ENCODE measurements around the gene WNT16. TPM values are rescaled to one million over a fixed set of nuclear protein-coding genes. Genes with fewer than 3 reads are reported as not detected.

The WNT16 gene
- total RNA-seq (not detected), polyA plus RNA-seq (not detected)

GRCh38 chr7:121328508-121329190 lies at the start of gene WNT16:
Gene WNT16, plus strand, starts transcription at chr7:121329000. Its CDS starts 293 bp downstream, at chr7:121329293.
- DNase-seq, result no peak
- peak within 1 kb of the TSS in 1 of 7 donors; percentile 35 for H3K27ac Mint-ChIP-seq
- H3K4me3 Mint-ChIP-seq, result peak within 1 kb of the TSS in 5 of 8 donors; percentile 33 to 67 (median 57)
- H3K27ac ChIP-seq (ENCODE audit: low read depth, low read length), result no peak within 1 kb of the TSS
- no peak within 1 kb of the TSS for H3K4me3 ChIP-seq (ENCODE audit: low read length in 2 of 2)
- CTCF ChIA-PET (ENCODE audit: partially characterized antibody), result no interaction called here
- no peaks in the 10 kb centered on the region for H3K36me3 Mint-ChIP-seq
- H3K4me1 ChIP-seq (ENCODE audit: insufficient read depth, low read length), result peaks cover 16% of the 10 kb centered on the region
- no peaks in the 10 kb centered on the region for H3K36me3 ChIP-seq (ENCODE audit: insufficient read depth, low read length)
- H3K4me1 Mint-ChIP-seq, result peaks cover 3 to 25% (median 15%) of the 10 kb centered on the region in 4 donors
- intact Hi-C loops (cut with micrococcal nuclease), result no loop called here
- POLR2A ChIA-PET (ENCODE audit: partially characterized antibody), result no interaction called here
- no peaks in the 10 kb centered on the region for H3K9me3 Mint-ChIP-seq
- H3K9me3 ChIP-seq (ENCODE audit: control insufficient read depth in 1 of 2, low read length in 2 of 2), result no peaks in the 10 kb centered on the region
- peaks cover 35 to 38% of the 10 kb centered on the region in 2 donors for H3K27me3 Mint-ChIP-seq
- peaks cover 3% of the 10 kb centered on the region for H3K27me3 ChIP-seq (ENCODE audit: insufficient read depth, low read length)

- Mint-ChIP-seq H3K27me3 (peaks cover 5 to 10% of the 10 kb centered on the region in 2 donors), H3K9me3 (peaks cover 0 to 4% (median 0%) of the 10 kb centered on the region in 8 donors), H3K4me1 (no peaks in the 10 kb centered on the region), H3K36me3 (no peaks in the 10 kb centered on the region), H3K27ac (no peak overlapping the region), H3K4me3 (no peak overlapping the region)
- DNase-seq, result no peak
- intact Hi-C loops (cut with micrococcal nuclease), result no loop called here
- no peak overlapping the region for H3K4me3 ChIP-seq (ENCODE audit: low read length in 2 of 2)
- no peaks in the 10 kb centered on the region for H3K36me3 ChIP-seq (ENCODE audit: insufficient read depth, low read length)
- ChIA-PET CTCF (ENCODE audit: partially characterized antibody) (no interaction called here), POLR2A (ENCODE audit: partially characterized antibody) (no interaction called here)
- no peaks in the 10 kb centered on the region for H3K4me1 ChIP-seq (ENCODE audit: insufficient read depth, low read length)
- no peak overlapping the region for H3K27ac ChIP-seq (ENCODE audit: low read depth, low read length)
- no peaks in the 10 kb centered on the region for H3K27me3 ChIP-seq (ENCODE audit: insufficient read depth, low read length)
- H3K9me3 ChIP-seq (ENCODE audit: control insufficient read depth in 1 of 2, low read length in 2 of 2), result no peaks in the 10 kb centered on the region
Observed at GRCh38 chr7:121279060-121279620, 49.7 kb upstream of the WNT16 start.

GRCh38 chr7:121279822-121280221 lies 49.0 kb upstream of the WNT16 start:
- Mint-ChIP-seq H3K27ac (no peak overlapping the region), H3K36me3 (no peaks in the 10 kb centered on the region), H3K4me1 (no peaks in the 10 kb centered on the region), H3K27me3 (peaks cover 5 to 9% of the 10 kb centered on the region in 2 donors), H3K4me3 (no peak overlapping the region), H3K9me3 (peaks cover 0 to 4% (median 0%) of the 10 kb centered on the region in 8 donors)
- no peaks in the 10 kb centered on the region for H3K36me3 ChIP-seq (ENCODE audit: insufficient read depth, low read length)
- no peak overlapping the region for H3K27ac ChIP-seq (ENCODE audit: low read depth, low read length)
- ChIA-PET CTCF (ENCODE audit: partially characterized antibody) (no interaction called here), POLR2A (ENCODE audit: partially characterized antibody) (no interaction called here)
- DNase-seq, result no peak
- intact Hi-C loops (cut with micrococcal nuclease), result no loop called here
- H3K4me1 ChIP-seq (ENCODE audit: insufficient read depth, low read length), result no peaks in the 10 kb centered on the region
- H3K9me3 ChIP-seq (ENCODE audit: control insufficient read depth in 1 of 2, low read length in 2 of 2), result no peaks in the 10 kb centered on the region
- no peak overlapping the region for H3K4me3 ChIP-seq (ENCODE audit: low read length in 2 of 2)
- no peaks in the 10 kb centered on the region for H3K27me3 ChIP-seq (ENCODE audit: insufficient read depth, low read length)

- Histone ChIP-seq H3K9me3 (ENCODE audit: control insufficient read depth in 1 of 2, low read length in 2 of 2) (no peaks in the 10 kb centered on the region), H3K36me3 (ENCODE audit: insufficient read depth, low read length) (no peaks in the 10 kb centered on the region), H3K27ac (ENCODE audit: low read depth, low read length) (no peak overlapping the region), H3K27me3 (ENCODE audit: insufficient read depth, low read length) (no peaks in the 10 kb centered on the region), H3K4me1 (ENCODE audit: insufficient read depth, low read length) (no peaks in the 10 kb centered on the region), H3K4me3 (ENCODE audit: low read length in 2 of 2) (no peak overlapping the region)
- Mint-ChIP-seq H3K4me3 (no peak overlapping the region), H3K27me3 (peaks cover 5 to 9% of the 10 kb centered on the region in 2 donors), H3K36me3 (no peaks in the 10 kb centered on the region), H3K27ac (no peak overlapping the region), H3K9me3 (peaks cover 0 to 10% (median 4%) of the 10 kb centered on the region in 8 donors), H3K4me1 (no peaks in the 10 kb centered on the region)
- POLR2A ChIA-PET (ENCODE audit: partially characterized antibody), result no interaction called here
- CTCF ChIA-PET (ENCODE audit: partially characterized antibody), result no interaction called here
- intact Hi-C loops (cut with micrococcal nuclease), result no loop called here
- no peak for DNase-seq
Observed at GRCh38 chr7:121280656-121281055, 48.1 kb upstream of the WNT16 start.

GRCh38 chr7:121282129-121282528 lies 46.7 kb upstream of the WNT16 start:
- no peaks in the 10 kb centered on the region for H3K4me1 ChIP-seq (ENCODE audit: insufficient read depth, low read length)
- H3K9me3 ChIP-seq (ENCODE audit: control insufficient read depth in 1 of 2, low read length in 2 of 2), result no peaks in the 10 kb centered on the region
- DNase-seq, result no peak
- Mint-ChIP-seq H3K4me3 (no peak overlapping the region), H3K36me3 (no peaks in the 10 kb centered on the region), H3K9me3 (peaks cover 0 to 11% (median 3%) of the 10 kb centered on the region in 8 donors), H3K4me1 (no peaks in the 10 kb centered on the region), H3K27me3 (peaks cover 4% of the 10 kb centered on the region in 2 donors), H3K27ac (no peak overlapping the region)
- H3K4me3 ChIP-seq (ENCODE audit: low read length in 2 of 2), result no peak overlapping the region
- H3K36me3 ChIP-seq (ENCODE audit: insufficient read depth, low read length), result no peaks in the 10 kb centered on the region
- no peaks in the 10 kb centered on the region for H3K27me3 ChIP-seq (ENCODE audit: insufficient read depth, low read length)
- intact Hi-C loops (cut with micrococcal nuclease), result no loop called here
- ChIA-PET POLR2A (ENCODE audit: partially characterized antibody) (no interaction called here), CTCF (ENCODE audit: partially characterized antibody) (no interaction called here)
- H3K27ac ChIP-seq (ENCODE audit: low read depth, low read length), result no peak overlapping the region

- intact Hi-C loops (cut with micrococcal nuclease), result no loop called here
- no peak for DNase-seq
- H3K27ac ChIP-seq (ENCODE audit: low read depth, low read length), result no peak overlapping the region
- H3K27me3 Mint-ChIP-seq, result no peaks in the 10 kb centered on the region
- no peak overlapping the region for H3K27ac Mint-ChIP-seq
- H3K4me1 Mint-ChIP-seq, result no peaks in the 10 kb centered on the region
- H3K4me1 ChIP-seq (ENCODE audit: insufficient read depth, low read length), result no peaks in the 10 kb centered on the region
- H3K36me3 ChIP-seq (ENCODE audit: insufficient read depth, low read length), result no peaks in the 10 kb centered on the region
- H3K27me3 ChIP-seq (ENCODE audit: insufficient read depth, low read length), result no peaks in the 10 kb centered on the region
- POLR2A ChIA-PET (ENCODE audit: partially characterized antibody), result no interaction called here
- H3K36me3 Mint-ChIP-seq, result no peaks in the 10 kb centered on the region
- no peak overlapping the region for H3K4me3 Mint-ChIP-seq
- no peak overlapping the region for H3K4me3 ChIP-seq (ENCODE audit: low read length in 2 of 2)
- H3K9me3 ChIP-seq (ENCODE audit: control insufficient read depth in 1 of 2, low read length in 2 of 2), result no peaks in the 10 kb centered on the region
- peaks cover 0 to 13% (median 5%) of the 10 kb centered on the region in 8 donors for H3K9me3 Mint-ChIP-seq
- CTCF ChIA-PET (ENCODE audit: partially characterized antibody), result no interaction called here
Observed at GRCh38 chr7:121285066-121285667, 43.6 kb upstream of the WNT16 start.

- H3K4me1 Mint-ChIP-seq, result no peaks in the 10 kb centered on the region
- ChIA-PET CTCF (ENCODE audit: partially characterized antibody) (no interaction called here), POLR2A (ENCODE audit: partially characterized antibody) (no interaction called here)
- no peak overlapping the region for H3K27ac Mint-ChIP-seq
- Histone ChIP-seq H3K9me3 (ENCODE audit: control insufficient read depth in 1 of 2, low read length in 2 of 2) (no peaks in the 10 kb centered on the region), H3K4me1 (ENCODE audit: insufficient read depth, low read length) (no peaks in the 10 kb centered on the region), H3K27me3 (ENCODE audit: insufficient read depth, low read length) (no peaks in the 10 kb centered on the region), H3K36me3 (ENCODE audit: insufficient read depth, low read length) (no peaks in the 10 kb centered on the region), H3K27ac (ENCODE audit: low read depth, low read length) (no peak overlapping the region), H3K4me3 (ENCODE audit: low read length in 2 of 2) (no peak overlapping the region)
- no peak for DNase-seq
- H3K9me3 Mint-ChIP-seq, result peaks cover 0 to 16% (median 5%) of the 10 kb centered on the region in 8 donors
- H3K36me3 Mint-ChIP-seq, result no peaks in the 10 kb centered on the region
- H3K4me3 Mint-ChIP-seq, result no peak overlapping the region
- intact Hi-C loops (cut with micrococcal nuclease), result no loop called here
- H3K27me3 Mint-ChIP-seq, result no peaks in the 10 kb centered on the region
Observed at GRCh38 chr7:121286186-121286585, 42.6 kb upstream of the WNT16 start.

Data from CD4-positive, alpha-beta memory T cell (primary cell).